HG02870 (cell line): ENCODE data around the gene SLC15A4.
"Not testable (repeated sequence)": the region's sequence is repeated elsewhere in the genome, so short reads cannot be mapped to it uniquely, and the experiment has no call there.

ENCODE experiments used
- ATAC-seq: cut with Tn5 transposase; IDR thresholded peaks from one replicate; pipeline ENCODE4 v1.9.1; 2021; ENCODE audit warnings: mild to moderate bottlenecking, moderate library complexity; ENCODE audit not compliant: unreplicated experiment

The SLC15A4 gene

DNA sequence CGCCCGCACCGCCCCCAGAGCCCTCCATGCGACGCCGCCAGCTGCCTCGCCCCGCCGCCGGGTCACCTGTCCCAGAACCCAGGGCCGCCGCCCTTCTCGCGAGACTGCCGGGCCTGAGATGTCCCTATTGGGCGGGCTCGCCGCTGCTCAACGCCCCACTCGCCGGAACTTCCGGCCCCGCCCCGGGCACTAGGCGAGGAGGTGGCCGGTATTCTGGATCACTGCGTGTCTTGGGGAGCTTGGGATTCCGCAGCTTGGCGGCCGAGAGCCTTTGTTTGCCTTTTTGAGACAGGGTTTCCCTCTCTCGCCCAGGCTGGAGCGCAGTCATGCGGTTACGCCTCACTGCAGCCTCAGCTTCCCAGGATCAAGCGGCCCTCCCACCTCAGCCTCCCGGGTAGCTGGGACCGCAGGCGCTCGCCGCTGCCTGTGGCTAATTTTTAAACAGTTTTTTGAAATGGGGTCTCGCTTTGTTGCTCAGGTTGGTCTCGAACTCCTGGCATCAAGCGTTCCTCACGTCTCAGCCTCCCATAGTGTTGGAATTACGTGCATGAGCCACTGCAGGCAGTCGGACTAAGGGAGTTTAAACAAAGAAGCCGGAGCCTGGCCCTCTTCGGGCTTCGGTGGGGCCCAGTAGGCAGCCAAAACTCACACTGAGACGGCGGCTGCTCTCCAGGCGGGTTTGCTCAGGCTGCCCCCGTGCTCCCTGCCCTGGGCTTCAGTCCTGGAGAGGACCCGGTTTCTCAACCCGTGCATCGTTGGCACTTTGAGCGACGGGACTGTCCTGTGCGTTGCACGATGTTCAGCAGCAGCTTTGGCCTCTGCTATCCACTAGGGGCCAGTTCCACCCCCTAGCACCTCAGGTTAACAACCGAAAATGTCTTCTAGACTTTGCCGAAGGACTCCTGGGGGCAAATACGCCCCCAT lies at the start of gene SLC15A4:
Gene SLC15A4 (minus strand): TSS at position 43 of the 924 bp plus-strand sequence. CDS start 15 bp downstream, at position 28.
- ATAC-seq: peak; percentile 73

GRCh38 chr12:128872303-128872702 lies 48.5 kb upstream of the SLC15A4 start:
- no peak for ATAC-seq

GRCh38 chr12:128871516-128871892 lies 47.7 kb upstream of the SLC15A4 start:
- ATAC-seq: no peak

GRCh38 chr12:128867466-128867865 lies 43.7 kb upstream of the SLC15A4 start:
- no peak for ATAC-seq

- no peak for ATAC-seq
Measured at GRCh38 chr12:128864516-128865186, 40.9 kb upstream of the SLC15A4 start.

- no peak for ATAC-seq
Measured at GRCh38 chr12:128863957-128864356, 40.2 kb upstream of the SLC15A4 start.

GRCh38 chr12:128861226-128862016 lies 37.7 kb upstream of the SLC15A4 start:
- no peak for ATAC-seq

- no peak for ATAC-seq
Measured at GRCh38 chr12:128859311-128859710, 35.6 kb upstream of the SLC15A4 start.

GRCh38 chr12:128857133-128857763 lies 33.5 kb upstream of the SLC15A4 start:
- ATAC-seq: no peak

DNA sequence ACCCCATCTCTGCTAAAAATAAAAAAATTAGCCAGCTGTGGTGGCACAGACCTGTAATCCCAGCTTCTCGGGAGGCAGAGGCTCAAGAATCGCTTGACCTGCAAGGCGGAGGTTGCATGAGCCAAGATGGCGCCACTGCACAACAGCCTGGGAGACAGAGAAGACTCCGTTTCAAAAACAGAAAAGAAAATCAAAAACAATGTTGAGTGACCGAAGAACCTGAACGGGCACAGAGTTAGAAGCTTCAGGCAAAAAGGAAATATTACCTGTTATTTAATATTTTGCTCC lies 33.0 kb upstream of the SLC15A4 start:
- ATAC-seq: no peak

DNA sequence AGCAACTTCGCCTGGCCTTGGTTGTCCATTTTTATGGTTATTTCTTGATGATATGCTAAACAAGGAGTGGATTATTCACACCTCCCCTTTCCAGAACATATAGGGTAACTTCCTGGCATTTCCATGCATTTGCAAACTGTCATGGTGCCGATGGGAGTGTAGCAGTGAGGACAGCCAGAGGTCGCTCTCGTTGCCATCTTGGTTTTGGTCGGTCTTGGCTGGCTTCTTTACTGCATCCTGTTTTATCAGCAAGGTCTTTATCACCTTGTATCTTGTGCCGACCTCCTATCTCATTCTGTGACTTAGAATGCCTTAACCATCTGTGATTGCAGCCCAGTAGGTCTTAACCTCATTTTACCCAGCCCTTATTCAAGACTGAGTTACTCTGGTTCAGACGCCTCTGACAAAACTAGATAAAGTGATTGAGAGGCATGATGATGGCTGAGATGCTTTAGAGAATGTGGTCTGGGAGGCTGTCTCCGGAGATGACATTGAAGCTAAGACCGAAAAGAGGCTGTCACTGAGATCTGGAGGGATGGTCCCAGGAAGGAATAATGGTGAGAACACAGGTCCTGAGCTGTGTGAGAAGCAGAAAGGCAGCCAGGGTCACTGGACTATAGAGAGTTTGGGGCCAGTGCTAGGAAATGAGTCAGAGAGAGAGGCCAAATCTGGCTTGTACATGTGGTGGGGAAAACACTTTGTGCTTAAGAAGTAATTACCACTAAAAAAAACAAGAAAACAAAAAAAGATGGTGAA lies 32.5 kb upstream of the SLC15A4 start:
- ATAC-seq: peak; percentile 55

DNA sequence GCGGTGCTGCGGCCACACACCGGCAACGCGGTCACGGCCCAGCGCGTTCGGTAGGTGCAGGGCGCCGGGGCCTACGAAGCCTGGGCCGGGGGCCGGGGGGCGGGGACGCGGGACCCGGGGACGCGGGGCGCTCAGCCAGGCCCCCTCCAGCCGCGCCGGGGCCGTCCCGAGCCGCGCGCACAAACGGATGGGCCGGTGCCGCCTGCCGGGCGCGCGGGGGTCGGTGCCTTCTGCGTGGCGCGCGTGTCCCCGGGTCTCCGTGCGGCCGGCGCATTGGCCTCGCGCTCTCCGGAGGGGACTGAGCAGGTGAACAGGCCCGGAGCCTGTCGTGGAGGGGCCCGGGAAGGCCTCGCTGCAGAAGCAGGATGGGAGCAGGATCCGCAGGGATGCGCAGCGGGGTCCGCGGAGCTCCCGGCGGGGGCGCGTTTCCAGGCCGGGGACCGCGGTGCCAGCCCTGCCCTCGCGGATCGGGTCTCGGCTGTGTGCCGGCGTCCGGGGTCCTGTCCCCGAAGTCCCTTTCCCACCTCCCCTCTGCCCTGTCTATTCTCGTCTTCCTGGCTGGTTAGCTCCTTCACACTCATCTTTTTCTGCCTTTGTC lies 29.9 kb upstream of the SLC15A4 start:
- no peak for ATAC-seq

DNA sequence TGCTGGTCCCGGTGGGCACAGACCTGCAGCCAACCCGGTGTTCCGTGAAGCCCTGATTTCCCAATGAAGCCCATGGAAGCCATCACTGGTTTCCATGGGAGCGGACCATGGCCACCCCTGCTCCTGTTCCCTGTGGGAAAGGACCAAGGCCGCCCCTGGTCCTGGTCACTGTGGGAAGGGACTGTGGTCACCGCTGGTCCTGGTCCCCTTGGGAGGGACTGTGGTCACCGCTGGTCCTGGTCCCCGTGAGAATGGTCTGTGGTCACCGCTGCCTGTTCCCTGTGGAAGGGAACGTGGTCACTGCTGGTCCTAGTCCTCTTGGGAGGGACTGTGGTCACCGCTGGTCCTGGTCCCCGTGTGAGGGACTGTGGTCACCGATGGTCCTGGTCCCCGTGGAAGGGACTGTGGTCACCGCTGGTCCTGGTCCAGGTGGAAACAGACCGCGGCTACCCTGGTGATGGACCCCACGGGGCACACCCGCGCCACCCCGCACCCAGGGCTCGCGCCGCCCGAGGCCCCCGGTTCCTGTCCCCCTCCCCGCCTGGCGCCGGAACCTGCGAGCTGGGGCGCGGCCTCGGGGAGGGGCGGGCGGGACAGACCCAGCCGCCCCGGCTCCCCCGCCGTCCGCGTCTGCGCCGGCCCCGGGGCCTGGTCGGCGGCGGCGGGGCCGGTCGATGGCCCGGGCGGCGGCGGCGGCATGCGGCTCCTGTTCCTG lies 29.3 kb upstream of the SLC15A4 start, which contains the start of gene GLT1D1:
Gene GLT1D1 (plus strand): TSS at position 594 of the 715 bp plus-strand sequence. CDS start 104 bp downstream, at position 698.
- no peak for ATAC-seq

DNA sequence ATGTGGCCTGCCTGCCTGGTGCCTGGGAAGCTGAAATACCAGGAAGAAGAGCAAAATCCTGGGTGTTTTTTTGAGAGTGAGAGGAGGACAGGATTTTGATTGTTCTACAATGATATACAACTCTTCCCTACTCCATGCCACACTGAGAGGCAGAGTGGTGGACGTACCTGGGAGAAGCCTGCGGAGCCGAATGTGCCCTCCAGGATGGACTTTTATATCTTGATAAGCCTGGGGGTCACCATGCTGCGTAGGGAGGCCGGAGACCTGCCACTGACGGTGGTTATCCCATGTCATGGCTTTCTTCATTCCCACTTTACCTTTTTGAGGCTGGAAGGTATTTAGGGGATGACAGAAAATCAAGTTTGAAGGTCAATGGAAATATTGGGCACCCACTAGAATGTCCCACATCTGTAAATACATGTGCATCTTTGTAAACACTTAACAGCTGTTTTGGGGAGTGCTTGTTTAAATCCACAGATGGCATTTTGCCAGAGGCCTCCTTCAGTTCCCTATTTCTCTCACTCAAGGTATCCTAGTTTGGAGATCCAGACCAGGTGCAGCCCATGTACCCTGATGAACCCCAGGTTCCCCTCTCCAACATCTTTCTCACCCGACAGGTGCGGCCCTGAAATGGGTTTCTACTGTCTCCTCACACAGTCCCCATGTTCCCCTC lies 28.4 kb upstream of the SLC15A4 start:
- no peak for ATAC-seq

DNA sequence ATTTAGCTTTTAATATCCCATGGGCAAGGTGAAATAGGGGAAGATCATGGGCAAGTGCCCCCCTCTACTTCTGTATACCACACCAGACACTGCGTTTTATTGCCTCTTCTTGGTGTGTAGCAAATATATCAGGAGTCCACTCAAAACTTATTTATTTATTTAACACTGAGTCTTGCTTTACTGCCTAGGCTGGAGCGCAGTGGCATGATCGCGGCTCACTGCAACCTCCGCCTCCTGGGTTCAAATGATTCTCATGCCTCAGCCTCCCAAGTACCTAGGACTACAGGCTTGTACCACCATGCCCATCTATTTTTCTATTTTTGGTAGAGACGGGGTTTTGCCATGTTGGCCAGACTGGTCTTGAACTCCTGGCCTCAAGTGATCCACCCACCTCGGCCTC lies 27.7 kb upstream of the SLC15A4 start:
- not testable (repeated sequence) for ATAC-seq

GRCh38 chr12:128850400-128850799 lies 26.6 kb upstream of the SLC15A4 start:
- ATAC-seq: no peak

DNA sequence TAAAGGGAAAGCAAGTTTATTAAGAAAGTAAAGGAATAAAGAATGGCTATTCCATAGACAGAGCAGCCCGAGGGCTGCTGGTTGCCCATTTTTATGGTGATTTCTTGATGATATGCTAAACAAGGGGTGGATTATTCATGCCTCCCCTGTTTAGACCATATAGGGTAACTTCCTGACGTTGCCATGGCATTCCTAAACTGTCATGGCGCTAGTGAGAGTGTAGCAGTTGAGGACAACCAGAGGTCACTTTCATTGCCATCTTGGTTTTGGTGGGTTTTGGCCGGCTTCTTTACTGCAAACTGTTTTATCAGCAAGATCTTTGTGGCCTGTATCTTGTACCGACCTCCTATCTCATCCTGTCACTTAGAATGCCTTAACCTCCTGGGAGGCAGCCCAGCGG lies 26.0 kb upstream of the SLC15A4 start:
- ATAC-seq: not testable (repeated sequence)

DNA sequence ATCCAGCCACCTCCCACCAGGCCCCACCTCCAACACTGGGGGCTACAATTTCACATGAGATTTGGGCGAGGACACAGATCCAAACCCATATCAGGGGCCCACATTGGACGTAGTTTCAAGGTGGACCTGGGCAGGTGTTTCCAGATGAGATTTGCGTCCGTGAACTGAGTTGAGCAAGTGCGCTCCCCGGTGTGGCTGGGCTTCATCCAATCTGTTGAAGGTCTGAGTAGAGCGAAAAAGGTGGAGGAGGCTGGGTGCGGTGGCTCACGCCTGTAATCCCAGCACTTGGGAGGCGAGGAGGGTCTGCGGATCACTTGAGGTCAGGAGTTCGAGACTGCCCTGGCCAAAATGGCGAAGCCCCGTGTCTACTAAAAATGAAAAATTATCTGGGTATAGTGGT lies 24.6 kb upstream of the SLC15A4 start:
- ATAC-seq: no peak

DNA sequence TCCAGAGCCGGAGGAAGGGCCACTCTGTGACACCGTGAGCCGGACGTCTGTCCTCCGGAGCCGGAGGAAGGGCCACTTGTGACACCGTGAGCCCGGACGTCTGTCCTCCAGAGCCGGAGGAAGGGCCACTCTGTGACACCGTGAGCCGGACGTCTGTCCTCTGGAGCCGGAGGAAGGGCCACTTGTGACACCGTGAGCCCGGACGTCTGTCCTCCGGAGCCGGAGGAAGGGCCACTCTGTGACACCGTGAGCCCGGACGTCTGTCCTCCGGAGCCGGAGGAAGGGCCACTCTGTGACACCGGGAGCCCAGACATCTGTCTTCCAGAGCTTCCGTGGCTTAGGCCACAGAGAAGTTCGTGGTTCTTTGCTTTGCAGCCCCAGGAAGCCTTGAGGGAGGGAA lies 22.9 kb upstream of the SLC15A4 start:
- not testable (repeated sequence) for ATAC-seq
